Measurements from ENCODE around the gene DUSP10.

DNA sequence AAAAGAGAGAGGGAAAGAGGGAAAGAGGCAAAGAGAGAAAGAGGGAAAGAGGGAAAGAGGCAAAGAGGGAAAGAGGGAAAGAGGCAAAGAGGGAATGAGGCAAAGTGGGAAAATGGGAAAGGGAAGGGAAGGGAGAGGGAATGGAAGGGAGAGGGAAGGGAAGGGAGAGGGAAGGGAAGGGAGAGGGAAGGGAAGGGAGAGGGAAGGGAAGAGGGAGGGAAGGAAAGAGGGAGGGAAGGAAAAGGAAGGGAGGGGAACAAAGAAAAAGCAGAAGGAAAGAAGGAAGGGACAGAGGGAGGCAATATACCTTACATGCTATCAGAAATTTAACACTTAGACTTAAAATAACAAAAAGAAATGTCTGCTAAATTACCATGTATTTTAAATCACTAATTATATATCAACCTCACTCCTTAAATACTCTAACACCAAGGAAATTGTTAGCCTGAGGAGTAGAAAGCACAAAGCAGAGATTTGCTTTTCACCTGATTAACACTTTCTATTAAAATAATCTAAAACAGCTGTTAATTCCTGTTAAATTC lies 41.8 kb downstream of the DUSP10 start:
- TF ChIP-seq, protein P1, sequence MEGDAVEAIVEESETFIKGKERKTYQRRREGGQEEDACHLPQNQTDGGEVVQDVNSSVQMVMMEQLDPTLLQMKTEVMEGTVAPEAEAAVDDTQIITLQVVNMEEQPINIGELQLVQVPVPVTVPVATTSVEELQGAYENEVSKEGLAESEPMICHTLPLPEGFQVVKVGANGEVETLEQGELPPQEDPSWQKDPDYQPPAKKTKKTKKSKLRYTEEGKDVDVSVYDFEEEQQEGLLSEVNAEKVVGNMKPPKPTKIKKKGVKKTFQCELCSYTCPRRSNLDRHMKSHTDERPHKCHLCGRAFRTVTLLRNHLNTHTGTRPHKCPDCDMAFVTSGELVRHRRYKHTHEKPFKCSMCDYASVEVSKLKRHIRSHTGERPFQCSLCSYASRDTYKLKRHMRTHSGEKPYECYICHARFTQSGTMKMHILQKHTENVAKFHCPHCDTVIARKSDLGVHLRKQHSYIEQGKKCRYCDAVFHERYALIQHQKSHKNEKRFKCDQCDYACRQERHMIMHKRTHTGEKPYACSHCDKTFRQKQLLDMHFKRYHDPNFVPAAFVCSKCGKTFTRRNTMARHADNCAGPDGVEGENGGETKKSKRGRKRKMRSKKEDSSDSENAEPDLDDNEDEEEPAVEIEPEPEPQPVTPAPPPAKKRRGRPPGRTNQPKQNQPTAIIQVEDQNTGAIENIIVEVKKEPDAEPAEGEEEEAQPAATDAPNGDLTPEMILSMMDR (conservative IDR thresholded peaks at IDR 0.05; ENCODE audit: low read depth, low read length), result no peak
- no peak for TF ChIP-seq EZH2 (IDR thresholded peaks at IDR 0.05; ENCODE audit: borderline replicate concordance, low read depth, low read length, poor library complexity, severe bottlenecking)

Data from A673 (cell line).